Subcutaneous abdominal adipose tissue (tissue), 5 donors: ENCODE measurements around the gene RBFA.
A peak's percentile ranks its signal among the peaks of the same experiment; 100 is the strongest.
"Not testable (repeated sequence)": the region's sequence is repeated elsewhere in the genome, so short reads cannot be mapped to it uniquely, and the experiment has no call there.

Experiments used
- H3K27ac ChIP-seq: one replicate; pipeline ENCODE4 v1.7.0; 2013; ENCODE audit warnings: low read depth, mild to moderate bottlenecking, inconsistent platforms, low read length, moderate library complexity
- H3K27me3 ChIP-seq, 5 donors: one replicate each; pipeline ENCODE4 v1.7.0; 2013; ENCODE audit warnings: low read length in 5 of 5, inconsistent platforms in 1 of 5; ENCODE audit not compliant: control insufficient read depth in 5 of 5, insufficient read depth in 4 of 5
- H3K36me3 ChIP-seq, 5 donors: one replicate each; pipeline ENCODE4 v1.7.0; 2013; ENCODE audit warnings: low read length in 5 of 5; ENCODE audit not compliant: control insufficient read depth in 5 of 5, insufficient read depth in 5 of 5
- H3K4me1 ChIP-seq, 5 donors: one replicate each; pipeline ENCODE4 v1.7.0; 2013; ENCODE audit warnings: low read length in 5 of 5, mild to moderate bottlenecking in 3 of 5, moderate library complexity in 1 of 5; ENCODE audit not compliant: control insufficient read depth in 5 of 5, insufficient read depth in 5 of 5
- H3K4me3 ChIP-seq, 5 donors: one replicate each; pipeline ENCODE4 v1.7.0; 2013; ENCODE audit warnings: low read length in 5 of 5, low read depth in 1 of 5
- H3K9ac ChIP-seq, 5 donors: one replicate each; pipeline ENCODE4 v1.7.0; 2013; ENCODE audit warnings: low read length in 5 of 5, mild to moderate bottlenecking in 4 of 5, moderate library complexity in 3 of 5
- H3K9me3 ChIP-seq, 5 donors: one replicate each; pipeline ENCODE4 v1.7.0; 2013; ENCODE audit warnings: low read length in 5 of 5; ENCODE audit not compliant: control insufficient read depth in 5 of 5
- donor health status: healthy.
- donor health status: healthy.
- donor health status: healthy.
- donor health status: healthy.
- donor health status: healthy.

Gene RBFA

DNA sequence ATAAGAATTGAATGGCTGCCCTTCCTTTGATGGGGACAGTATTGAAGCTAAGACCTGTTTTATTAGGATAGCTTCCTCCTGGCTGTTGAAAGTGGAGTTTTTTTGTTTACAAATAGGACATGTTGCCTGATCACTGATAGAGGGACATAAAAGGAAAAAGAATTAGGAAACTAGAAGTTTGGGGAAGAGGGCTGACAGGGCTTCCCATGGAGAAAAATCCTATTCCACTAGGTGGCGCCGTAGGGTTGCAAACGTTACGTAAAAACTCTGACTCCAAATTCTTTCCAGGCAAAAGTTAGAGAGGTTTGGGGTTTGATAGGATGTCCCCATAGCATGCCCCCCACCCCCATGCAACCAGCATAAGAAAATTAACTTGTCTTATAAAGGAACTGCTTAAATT lies 11.1 kb upstream of the RBFA start:
- peaks cover 49 to 85% (median 78%) of the 10 kb centered on the region in 5 donors for H3K9me3 ChIP-seq

DNA sequence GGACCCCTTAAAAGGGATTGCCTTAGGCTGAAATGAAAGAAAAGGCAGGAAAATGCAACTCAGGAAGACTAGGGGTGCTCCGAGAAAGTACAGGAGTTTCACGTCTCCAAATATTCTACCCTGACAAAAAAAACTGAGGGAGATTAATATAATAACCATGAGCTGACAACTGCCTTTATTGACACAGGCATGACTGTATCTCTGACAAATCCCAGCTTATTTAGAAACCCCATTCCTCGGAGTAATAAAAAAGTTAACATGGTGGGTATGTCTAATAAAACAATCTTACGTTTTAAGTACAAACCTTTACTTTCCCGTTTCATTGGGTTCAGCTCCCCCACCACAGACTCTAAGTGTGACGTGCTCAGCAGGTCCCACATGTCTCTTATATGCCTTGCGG lies 7.9 kb upstream of the RBFA start:
- H3K27ac ChIP-seq, result no peak overlapping the region
- H3K4me3 ChIP-seq, result peak overlapping the region in 1 of 5 donors; percentile 21
- H3K36me3 ChIP-seq, result peaks cover 0 to 7% (median 0%) of the 10 kb centered on the region in 5 donors

More for the DNA sequence above, 11.1 kb upstream of the RBFA start:
- no peaks in the 10 kb centered on the region for H3K4me1 ChIP-seq
- no peak overlapping the region for H3K9ac ChIP-seq
- H3K27ac ChIP-seq, result no peak overlapping the region
- no peaks in the 10 kb centered on the region for H3K27me3 ChIP-seq
- H3K4me3 ChIP-seq, result peak overlapping the region in 3 of 5 donors; percentile 27 to 55 (median 49)
- peaks cover 0 to 2% (median 0%) of the 10 kb centered on the region in 5 donors for H3K36me3 ChIP-seq

DNA sequence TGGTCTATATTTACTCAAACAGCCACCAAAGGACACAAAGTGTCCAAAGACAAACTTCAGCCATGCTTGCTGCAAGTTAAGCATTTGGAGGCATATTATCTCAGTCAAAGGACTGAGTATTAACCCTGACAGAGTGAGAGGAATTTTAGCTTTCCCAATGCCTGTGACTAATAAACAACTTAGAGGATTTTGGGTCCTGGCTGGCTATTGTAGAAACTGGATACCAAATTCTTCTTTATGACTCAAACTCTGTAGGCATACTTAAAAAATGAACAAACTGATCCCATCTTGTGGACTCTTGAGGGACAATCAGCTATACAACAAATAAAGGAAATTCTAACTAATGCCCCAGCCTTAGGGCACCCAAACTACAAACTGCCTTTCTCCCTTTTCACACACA lies 6.5 kb upstream of the RBFA start:
- H3K36me3 ChIP-seq, H3K27me3 ChIP-seq, H3K9ac ChIP-seq, H3K4me1 ChIP-seq, H3K4me3 ChIP-seq, H3K27ac ChIP-seq: not testable (repeated sequence)
- H3K9me3 ChIP-seq, result peaks cover 26 to 59% (median 40%) of the 10 kb centered on the region in 5 donors

More for the DNA sequence above, 7.9 kb upstream of the RBFA start:
- Histone ChIP-seq H3K9ac (no peak overlapping the region), H3K9me3 (peaks cover 38 to 72% (median 54%) of the 10 kb centered on the region in 5 donors), H3K4me1 (no peaks in the 10 kb centered on the region), H3K27me3 (no peaks in the 10 kb centered on the region)

DNA sequence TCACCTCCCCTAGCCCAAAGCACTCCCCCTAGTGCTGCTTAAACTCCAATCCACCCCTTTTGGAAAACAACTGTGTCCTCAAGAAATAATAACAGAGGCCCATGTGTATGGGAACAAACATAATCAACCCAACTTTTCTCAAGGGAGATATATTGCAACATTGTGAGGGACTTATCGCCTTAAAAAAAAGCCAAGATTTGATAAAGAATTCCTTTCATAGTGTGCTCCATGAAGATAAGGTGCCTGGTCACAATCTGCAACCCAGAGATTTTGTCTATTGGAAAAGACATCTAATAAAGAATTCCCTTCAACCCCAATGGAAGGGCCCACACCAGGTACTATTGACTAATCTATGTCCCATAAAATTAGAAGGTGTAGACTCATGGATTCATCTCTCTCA lies 4.5 kb upstream of the RBFA start:
- H3K9ac ChIP-seq, result no peak overlapping the region
- H3K27me3 ChIP-seq, result no peaks in the 10 kb centered on the region
- peaks cover 5 to 14% (median 12%) of the 10 kb centered on the region in 5 donors for H3K4me1 ChIP-seq
- H3K4me3 ChIP-seq, result no peak overlapping the region
- H3K9me3 ChIP-seq, result peaks cover 9 to 39% (median 21%) of the 10 kb centered on the region in 5 donors
- peaks cover 0 to 7% (median 0%) of the 10 kb centered on the region in 5 donors for H3K36me3 ChIP-seq
- no peak overlapping the region for H3K27ac ChIP-seq

DNA sequence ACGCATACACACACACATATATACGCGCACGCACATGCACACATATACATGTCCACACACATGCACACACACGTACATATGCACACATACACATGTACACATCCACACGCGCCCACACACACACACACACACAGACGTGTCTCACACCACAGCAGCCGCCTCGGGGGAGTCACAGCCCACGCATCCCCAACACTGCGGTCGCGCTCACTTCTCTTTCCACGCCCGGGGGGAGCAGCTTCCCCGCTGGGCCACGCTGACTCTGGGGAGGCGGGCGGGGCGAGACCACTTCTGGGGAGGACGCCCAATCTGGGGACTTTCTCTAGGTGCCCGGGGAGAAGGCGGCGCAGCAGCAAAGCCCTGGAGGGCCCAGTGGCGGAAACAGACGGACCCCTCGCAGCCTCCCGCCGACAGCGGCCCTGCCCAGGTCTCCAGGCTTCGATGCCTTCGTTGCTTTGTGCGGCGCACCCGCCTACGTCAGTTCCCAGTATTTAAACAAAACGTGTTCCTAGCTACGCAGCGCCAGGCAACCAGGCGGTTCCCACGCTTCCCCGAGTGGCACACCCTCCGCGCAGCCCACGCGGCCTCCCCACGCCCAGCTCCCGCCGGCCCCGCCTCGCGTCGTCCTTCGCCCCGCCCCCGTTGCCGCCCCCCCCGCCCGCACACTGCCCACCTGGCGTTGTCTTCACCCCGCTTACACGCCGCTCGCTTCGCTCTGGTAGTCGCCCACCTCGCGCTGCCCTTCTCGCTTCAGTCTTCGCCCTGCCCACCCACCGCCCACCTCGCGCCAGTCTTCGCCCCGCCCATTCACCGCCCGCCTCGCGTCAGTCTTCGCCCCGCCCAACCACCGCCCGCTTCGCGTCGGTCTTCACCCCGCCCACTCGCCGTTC lies 810 bp upstream of the RBFA start:
- peaks cover 0 to 13% (median 0%) of the 10 kb centered on the region in 5 donors for H3K9me3 ChIP-seq
- peak overlapping the region; percentile 67 to 86 (median 80) for H3K4me3 ChIP-seq
- H3K27me3 ChIP-seq, result no peaks in the 10 kb centered on the region
- peaks cover 0 to 8% (median 5%) of the 10 kb centered on the region in 5 donors for H3K36me3 ChIP-seq
- H3K27ac ChIP-seq, result peak overlapping the region; percentile 86
- H3K4me1 ChIP-seq, result peaks cover 9 to 25% (median 22%) of the 10 kb centered on the region in 5 donors
- peak overlapping the region in 4 of 5 donors; percentile 66 to 81 (median 68) for H3K9ac ChIP-seq

DNA sequence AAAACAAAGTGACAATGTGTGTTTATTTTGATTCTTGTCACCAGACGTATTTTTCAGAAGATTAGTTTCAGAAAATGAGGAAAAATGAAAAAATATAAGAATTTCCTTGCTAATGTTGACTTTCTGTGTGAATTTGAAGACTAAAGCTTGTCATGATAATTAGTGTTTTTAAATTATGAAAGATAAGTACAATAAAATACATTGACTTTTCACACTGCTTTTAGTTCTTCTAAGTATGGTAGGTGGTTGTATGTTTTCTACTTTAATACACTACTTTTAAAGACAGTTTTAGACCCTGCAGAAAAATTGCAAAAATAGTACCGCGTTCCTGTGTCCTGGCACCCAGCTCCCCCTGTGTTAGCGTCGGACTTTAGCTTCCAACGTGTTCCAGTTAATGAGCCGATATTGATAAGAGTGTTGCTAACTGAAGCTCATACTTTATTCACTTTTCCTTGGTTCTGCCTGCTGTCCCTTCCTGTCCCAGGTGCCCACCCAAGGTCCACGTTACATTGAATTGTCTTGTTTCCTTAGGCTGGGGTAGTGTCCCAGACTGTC lies 695 bp downstream of the RBFA start:
- H3K9me3 ChIP-seq, result peaks cover 0 to 6% (median 0%) of the 10 kb centered on the region in 5 donors
- peaks cover 4 to 16% (median 10%) of the 10 kb centered on the region in 5 donors for H3K36me3 ChIP-seq
- H3K4me3 ChIP-seq, result peak overlapping the region; percentile 79 to 95 (median 84)
- peak overlapping the region; percentile 78 for H3K27ac ChIP-seq
- peak overlapping the region; percentile 48 to 83 (median 80) for H3K9ac ChIP-seq
- H3K27me3 ChIP-seq, result no peaks in the 10 kb centered on the region
- H3K4me1 ChIP-seq, result peaks cover 9 to 25% (median 22%) of the 10 kb centered on the region in 5 donors

DNA sequence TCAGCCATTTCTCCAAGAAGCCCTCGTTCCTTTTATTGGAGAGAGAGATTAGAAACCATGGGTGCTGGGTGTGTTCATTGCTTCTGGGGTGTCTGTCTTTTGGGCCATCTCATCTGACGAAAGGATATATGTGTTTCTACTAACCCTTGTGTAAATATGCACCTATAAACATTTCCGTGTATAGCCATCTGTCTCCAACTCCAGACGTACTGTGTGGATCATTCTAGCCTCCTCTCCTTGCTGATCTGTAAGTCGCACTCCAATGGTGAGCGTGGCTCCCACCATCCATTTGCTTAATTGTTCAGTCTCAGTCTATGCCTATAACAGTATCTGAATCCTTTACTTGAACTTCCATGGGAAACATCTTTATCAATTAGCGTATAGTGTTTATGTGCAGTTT lies 1.8 kb downstream of the RBFA start:
- peaks cover 9 to 25% (median 22%) of the 10 kb centered on the region in 5 donors for H3K4me1 ChIP-seq
- H3K9me3 ChIP-seq, result peaks cover 0 to 3% (median 0%) of the 10 kb centered on the region in 5 donors
- H3K27me3 ChIP-seq, result no peaks in the 10 kb centered on the region
- H3K4me3 ChIP-seq, result no peak overlapping the region
- peaks cover 0 to 19% (median 10%) of the 10 kb centered on the region in 5 donors for H3K36me3 ChIP-seq
- no peak overlapping the region for H3K27ac ChIP-seq
- H3K9ac ChIP-seq, result no peak overlapping the region

DNA sequence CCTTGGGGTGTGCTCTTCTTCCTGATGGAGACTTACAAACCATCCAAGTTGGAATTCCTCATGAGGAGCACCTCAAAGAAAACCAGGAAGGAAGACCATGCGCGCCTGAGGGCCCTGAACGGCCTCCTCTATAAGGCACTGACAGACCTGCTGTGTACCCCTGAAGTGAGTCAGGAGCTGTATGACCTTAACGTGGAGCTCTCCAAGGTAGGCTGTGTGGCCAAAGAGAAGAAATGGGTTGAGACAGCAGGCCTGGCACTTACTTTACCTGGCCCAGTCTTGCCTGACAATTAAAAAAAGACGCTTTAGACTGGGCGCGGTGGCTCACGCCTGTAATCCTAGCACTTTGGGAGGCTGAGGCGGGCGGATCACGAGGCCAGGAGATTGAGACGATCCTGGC lies 3.1 kb downstream of the RBFA start:
- H3K9me3 ChIP-seq, result no peaks in the 10 kb centered on the region
- peaks cover 0 to 19% (median 12%) of the 10 kb centered on the region in 5 donors for H3K36me3 ChIP-seq
- H3K27me3 ChIP-seq, result no peaks in the 10 kb centered on the region
- H3K9ac ChIP-seq, result no peak overlapping the region
- H3K4me1 ChIP-seq, result peaks cover 9 to 25% (median 22%) of the 10 kb centered on the region in 5 donors
- H3K4me3 ChIP-seq, result no peak overlapping the region
- no peak overlapping the region for H3K27ac ChIP-seq

DNA sequence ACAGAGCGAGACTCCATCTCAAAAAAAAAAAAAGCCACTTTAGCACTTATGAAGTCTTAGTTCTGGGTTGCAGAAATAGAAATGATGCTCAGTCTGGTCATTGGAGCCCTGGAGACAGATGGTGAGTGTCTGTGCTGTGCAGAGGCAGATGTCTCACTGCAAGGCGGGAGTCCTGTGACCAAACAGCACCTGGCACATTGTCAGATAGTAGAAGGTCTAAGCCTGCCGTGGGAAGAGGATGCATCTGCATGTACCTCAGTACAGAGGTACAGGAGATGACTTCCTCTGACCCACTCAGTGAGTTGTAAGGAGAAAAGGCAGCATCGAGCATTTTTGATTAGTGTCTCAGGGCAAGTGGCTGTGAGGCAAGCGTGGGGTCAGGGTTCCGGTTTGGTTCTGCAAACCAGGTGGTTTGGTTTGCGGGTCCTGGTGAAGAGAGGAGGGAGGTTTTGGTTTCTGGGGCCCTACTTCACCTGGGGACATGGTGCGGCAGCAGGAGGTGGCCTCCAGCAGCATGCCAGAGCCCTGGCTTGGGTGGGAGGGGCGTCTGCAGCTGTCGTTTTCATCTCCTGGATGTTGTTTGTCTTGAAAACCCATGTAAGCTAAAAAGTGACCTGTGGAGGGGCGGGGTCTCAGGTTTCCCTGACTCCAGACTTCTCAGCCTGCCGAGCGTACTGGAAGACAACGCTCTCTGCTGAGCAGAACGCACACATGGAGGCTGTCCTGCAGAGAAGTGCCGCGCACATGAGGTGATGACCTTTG lies 3.8 kb downstream of the RBFA start:
- H3K4me1 ChIP-seq, result peaks cover 7 to 20% (median 17%) of the 10 kb centered on the region in 5 donors
- peaks cover 0 to 25% (median 13%) of the 10 kb centered on the region in 5 donors for H3K36me3 ChIP-seq
- H3K9me3 ChIP-seq, result no peaks in the 10 kb centered on the region
- H3K4me3 ChIP-seq, result no peak overlapping the region
- H3K9ac ChIP-seq, result no peak overlapping the region
- H3K27ac ChIP-seq, result no peak overlapping the region
- H3K27me3 ChIP-seq, result no peaks in the 10 kb centered on the region
